HEK293 (cell line): ENCODE data around the gene NFKBIZ.
"Not testable (repeated sequence)": the region's sequence is repeated elsewhere in the genome, so short reads cannot be mapped to it uniquely, and the experiment has no call there.

Experiments used
- CTCF ChIA-PET: fragments of 350-600 bp; formaldehyde crosslinking; extraction: SDS; loops from one replicate; lab custom pipeline; 2021; ENCODE audit warnings: antibody characterized with exemption; lab: Yijun Ruan, JAX
- POLR2A ChIA-PET: fragments of 300-600 bp; formaldehyde crosslinking; extraction: SDS; loops from one replicate; lab custom pipeline; 2020; ENCODE audit warnings: antibody characterized with exemption, inconsistent platforms; lab: Yijun Ruan, JAX
- H3K27ac ChIP-seq: fragments of 200-500 bp; sonication (Bioruptor generic); 2 replicates; pipeline ENCODE4 v1.5.1; 2014; ENCODE audit warnings: low read depth, low read length, control low read depth, inconsistent platforms; ENCODE audit errors: extremely low read depth
- H3K36me3 ChIP-seq, 2 experiments: fragments of 200-500 bp in 1 of 2; sonication (Bioruptor generic) in 1 of 2; 1 replicate in 1 of 2; 2 replicates in 1 of 2; pipeline ENCODE4 v1.5.1; 2014 to 2017; ENCODE audit warnings: inconsistent platforms in 2 of 2, low read length in 2 of 2; ENCODE audit not compliant: control insufficient read depth in 2 of 2, insufficient read depth in 1 of 2
- H3K4me1 ChIP-seq: fragments of 200-500 bp; sonication (Bioruptor generic); 2 replicates; pipeline ENCODE4 v1.5.1; 2014; ENCODE audit warnings: mild to moderate bottlenecking, low read length, inconsistent platforms; ENCODE audit not compliant: control insufficient read depth, insufficient read depth
- H3K4me3 ChIP-seq: 2 replicates; pipeline ENCODE4 v1.5.1; 2011; ENCODE audit warnings: low read depth, mild to moderate bottlenecking, control low read depth, low read length, moderate library complexity
- H3K9me3 ChIP-seq: fragments of 200-500 bp; sonication (Bioruptor generic); 2 replicates; pipeline ENCODE4 v1.5.1; 2014; ENCODE audit warnings: low read depth, low read length, inconsistent platforms; ENCODE audit not compliant: control insufficient read depth, insufficient read depth
- ZNF146 ChIP-seq: fragments of 450-650 bp; formaldehyde crosslinking; IDR thresholded peaks from 2 replicates; pipeline ENCODE4 v1.5.1; 2016; ENCODE audit warnings: missing biosample characterization, missing genetic modification characterization

The NFKBIZ gene

GRCh38 chr3:101905573-101905972 lies 56.3 kb downstream of the NFKBIZ start:
- H3K36me3 ChIP-seq, POLR2A ChIA-PET, H3K9me3 ChIP-seq, H3K4me1 ChIP-seq, H3K4me3 ChIP-seq, H3K27ac ChIP-seq: not testable (repeated sequence)
- TF ChIP-seq ZNF146 (tag by site-specific recombination), result peak; percentile 85
- CTCF ChIA-PET, result interaction anchor here (0.6 kb wide), 1 partner anchor 72 kb away, joined by 4 read pairs; no protein-coding TSS in a partner anchor
